ENCODE measurements around the gene CYS1.

CYS1 gene

GRCh38 chr2:10071176-10071575 is 9.0 kb downstream of the CYS1 start:
- no peak for DNase-seq

- no peak for DNase-seq
These were observed 12.3 kb downstream of the CYS1 start for GRCh38 chr2:10067881-10068280.

GRCh38 chr2:10067330-10067729 is 12.9 kb downstream of the CYS1 start:
- no peak for DNase-seq

- no peak for DNase-seq
These were observed 14.5 kb downstream of the CYS1 start for GRCh38 chr2:10065773-10066055.

GRCh38 chr2:10064932-10065772 is 15.1 kb downstream of the CYS1 start:
- DNase-seq: no peak

GRCh38 chr2:10063566-10063965 is 16.6 kb downstream of the CYS1 start:
- DNase-seq: no peak

GRCh38 chr2:10062931-10063365 is 17.3 kb downstream of the CYS1 start:
- DNase-seq: no peak

GRCh38 chr2:10061221-10061925 is 18.8 kb downstream of the CYS1 start:
- no peak for DNase-seq

- no peak for DNase-seq
These were observed 20.5 kb downstream of the CYS1 start for GRCh38 chr2:10059552-10060335.

GRCh38 chr2:10059016-10059351 is 21.2 kb downstream of the CYS1 start:
- DNase-seq: no peak

GRCh38 chr2:10058251-10059015 is 21.8 kb downstream of the CYS1 start:
- no peak for DNase-seq

GRCh38 chr2:10057231-10058107 is 22.7 kb downstream of the CYS1 start:
- DNase-seq: no peak

GRCh38 chr2:10056439-10056838 is 23.8 kb downstream of the CYS1 start:
- DNase-seq: no peak

- DNase-seq: no peak
These were observed 25.2 kb downstream of the CYS1 start for GRCh38 chr2:10054976-10055375.

GRCh38 chr2:10054424-10054823 is 25.8 kb downstream of the CYS1 start:
- DNase-seq: no peak

- DNase-seq: no peak
These were observed 26.9 kb downstream of the CYS1 start for GRCh38 chr2:10053351-10053750.

- DNase-seq: no peak
These were observed 28.0 kb downstream of the CYS1 start for GRCh38 chr2:10052216-10052615.

- no peak for DNase-seq
These were observed 31.6 kb downstream of the CYS1 start for GRCh38 chr2:10048501-10049171.

GRCh38 chr2:10047616-10048500 is 32.4 kb downstream of the CYS1 start:
- DNase-seq: no peak

- DNase-seq: no peak
These were observed 33.3 kb downstream of the CYS1 start for GRCh38 chr2:10046931-10047330.

Measured in cortex of kidney (tissue), 1 donor.